Smooth muscle cell (in vitro differentiated cells): ENCODE results near the gene REEP6. TPM values are rescaled to one million over a fixed set of nuclear protein-coding genes. Genes with fewer than 3 reads are reported as not detected.

Experiments
- DNase-seq: peaks from one replicate; lab custom pipeline; 2025; ENCODE audit not compliant: unreplicated experiment; lab: John Stamatoyannopoulos, UW
- H2AFZ ChIP-seq: fragments of 200-600 bp; sonication (generic); 2 replicates; pipeline ENCODE4 v1.6.0; 2016; ENCODE audit warnings: antibody characterized with exemption, low read depth, mild to moderate bottlenecking
- H3F3A ChIP-seq: fragments of 200-600 bp; sonication (generic); 2 replicates; pipeline ENCODE4 v1.6.0; 2017; ENCODE audit warnings: antibody characterized with exemption, low read depth
- H3K27ac ChIP-seq: fragments of 200-600 bp; sonication (generic); 2 replicates; pipeline ENCODE4 v1.5.1; 2016; ENCODE audit warnings: low read depth, mild to moderate bottlenecking
- H3K27me3 ChIP-seq: fragments of 200-600 bp; sonication (generic); 2 replicates; pipeline ENCODE4 v1.6.1; 2016; ENCODE audit warnings: low read depth, mild to moderate bottlenecking
- H3K36me3 ChIP-seq: fragments of 200-600 bp; sonication (generic); 2 replicates; pipeline ENCODE4 v1.5.1; 2016; ENCODE audit warnings: low read depth
- H3K4me1 ChIP-seq: fragments of 200-600 bp; sonication (generic); 2 replicates; pipeline ENCODE4 v1.5.1; 2016; ENCODE audit warnings: low read depth
- H3K4me2 ChIP-seq: fragments of 200-600 bp; sonication (generic); 2 replicates; pipeline ENCODE4 v1.6.0; 2016; ENCODE audit warnings: mild to moderate bottlenecking
- H3K4me3 ChIP-seq: fragments of 200-600 bp; sonication (generic); 2 replicates; pipeline ENCODE4 v1.5.1; 2016; ENCODE audit warnings: mild to moderate bottlenecking
- H3K79me2 ChIP-seq: fragments of 200-600 bp; sonication (generic); 2 replicates; pipeline ENCODE4 v1.6.0; 2016; ENCODE audit warnings: low read depth, mild to moderate bottlenecking
- H3K9ac ChIP-seq: fragments of 200-600 bp; sonication (generic); 2 replicates; pipeline ENCODE4 v1.6.0; 2016; ENCODE audit warnings: low read depth
- H3K9me3 ChIP-seq: fragments of 200-600 bp; sonication (generic); replicated peaks from 2 replicates; pipeline ENCODE4 v1.5.1; 2016; ENCODE audit warnings: low read depth
- H4K20me1 ChIP-seq: fragments of 200-600 bp; sonication (generic); 2 replicates; pipeline ENCODE4 v1.6.0; 2016; ENCODE audit warnings: low read depth
- WGBS: methylation state at CpG from one replicate; pipeline ENCODE4 v1.1.7; 2016; ENCODE audit warnings: low lambda C conversion rate; 5-methylcytosine and 5-hydroxymethylcytosine counted together
- polyA plus RNA-seq: library from polyadenylated mRNA; unstranded; fragments of >200 nt; fragmentation: Nextera tagmentation; extraction: Ambion mirVana; gene quantifications from 2 replicates; pipeline ENCODE4 v1.2.1, GENCODE V29; 2016
- total RNA-seq: library from RNA; depleted of rRNA; stranded (reverse); fragments of >200 nt; gene quantifications from 2 replicates; pipeline ENCODE4 v1.2.3, GENCODE V29; 2014
- TF ChIP-seq, protein P1 (sequence below): fragments of 200-600 bp; sonication (generic); IDR thresholded peaks from 2 replicates; pipeline ENCODE4 v1.5.1; 2017; ENCODE audit warnings: borderline replicate concordance, mild to moderate bottlenecking, antibody characterized with exemption; ENCODE audit not compliant: insufficient read depth, poor library complexity, severe bottlenecking

The REEP6 gene
- total and polyA plus RNA-seq, 2 experiments from 2014 or later, result 7.0 to 15.1 TPM

DNA sequence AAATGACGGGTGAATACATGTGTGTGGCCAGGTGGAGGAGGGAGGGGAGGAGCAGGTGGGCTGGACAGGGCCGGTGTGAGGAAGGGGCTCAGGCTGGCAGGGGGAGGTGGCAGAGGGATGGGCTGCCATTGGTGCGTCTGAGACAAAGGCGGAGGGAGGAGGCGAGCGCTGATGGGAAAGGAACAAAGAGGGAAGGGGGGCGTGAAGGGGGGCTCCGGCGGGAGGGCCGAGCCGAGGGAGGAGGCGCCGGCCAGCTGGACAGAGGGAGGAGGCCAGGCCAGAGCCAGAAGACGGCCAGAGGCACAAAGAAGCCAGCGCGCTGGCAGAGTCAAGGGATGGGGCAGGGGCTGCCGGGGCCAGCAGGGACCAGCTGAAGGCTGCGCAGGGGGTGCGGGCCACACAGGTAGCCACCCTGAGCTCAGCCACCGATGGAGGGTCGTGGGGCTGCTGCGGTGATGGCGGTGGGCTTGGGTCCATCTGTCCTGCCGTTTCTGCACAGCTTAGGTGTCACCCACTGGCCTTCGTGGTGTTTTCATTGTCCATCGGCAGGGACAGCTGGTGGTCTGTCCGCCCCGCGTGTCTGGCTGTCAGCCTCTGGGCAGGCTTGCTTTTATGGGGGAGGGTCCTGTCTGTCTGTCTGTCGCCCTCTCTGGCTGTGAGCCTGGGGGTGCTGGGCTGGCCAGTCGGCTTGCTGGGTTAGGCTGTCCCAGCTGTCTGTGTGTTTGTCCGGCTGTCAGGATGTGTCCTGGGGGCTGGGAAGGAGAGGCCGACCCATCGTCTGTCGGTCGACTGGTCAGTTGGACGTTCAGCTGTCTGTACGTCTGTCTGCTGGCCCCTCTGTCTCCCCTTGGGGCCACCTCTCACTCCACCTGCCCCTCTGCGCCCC is 38.8 kb upstream of the REEP6 start:
- no peak overlapping the region for H2AFZ ChIP-seq
- H3F3A ChIP-seq, result no peaks in the 10 kb centered on the region
- no peak overlapping the region for H3K4me3 ChIP-seq
- H3K36me3 ChIP-seq, result no peaks in the 10 kb centered on the region
- H3K4me2 ChIP-seq, result no peak overlapping the region
- H3K4me1 ChIP-seq, result peaks cover 11% of the 10 kb centered on the region
- no peak for DNase-seq
- H4K20me1 ChIP-seq, result peaks cover 11% of the 10 kb centered on the region
- TF ChIP-seq, protein P1, sequence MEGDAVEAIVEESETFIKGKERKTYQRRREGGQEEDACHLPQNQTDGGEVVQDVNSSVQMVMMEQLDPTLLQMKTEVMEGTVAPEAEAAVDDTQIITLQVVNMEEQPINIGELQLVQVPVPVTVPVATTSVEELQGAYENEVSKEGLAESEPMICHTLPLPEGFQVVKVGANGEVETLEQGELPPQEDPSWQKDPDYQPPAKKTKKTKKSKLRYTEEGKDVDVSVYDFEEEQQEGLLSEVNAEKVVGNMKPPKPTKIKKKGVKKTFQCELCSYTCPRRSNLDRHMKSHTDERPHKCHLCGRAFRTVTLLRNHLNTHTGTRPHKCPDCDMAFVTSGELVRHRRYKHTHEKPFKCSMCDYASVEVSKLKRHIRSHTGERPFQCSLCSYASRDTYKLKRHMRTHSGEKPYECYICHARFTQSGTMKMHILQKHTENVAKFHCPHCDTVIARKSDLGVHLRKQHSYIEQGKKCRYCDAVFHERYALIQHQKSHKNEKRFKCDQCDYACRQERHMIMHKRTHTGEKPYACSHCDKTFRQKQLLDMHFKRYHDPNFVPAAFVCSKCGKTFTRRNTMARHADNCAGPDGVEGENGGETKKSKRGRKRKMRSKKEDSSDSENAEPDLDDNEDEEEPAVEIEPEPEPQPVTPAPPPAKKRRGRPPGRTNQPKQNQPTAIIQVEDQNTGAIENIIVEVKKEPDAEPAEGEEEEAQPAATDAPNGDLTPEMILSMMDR, result no peak
- no peak overlapping the region for H3K27ac ChIP-seq
- H3K9me3 ChIP-seq, result no peaks in the 10 kb centered on the region
- H3K27me3 ChIP-seq, result peaks cover 90% of the 10 kb centered on the region
- WGBS, result 80% methylated on average over 23 of the region's 39 CpGs
- no peak overlapping the region for H3K9ac ChIP-seq
- no peaks in the 10 kb centered on the region for H3K79me2 ChIP-seq

DNA sequence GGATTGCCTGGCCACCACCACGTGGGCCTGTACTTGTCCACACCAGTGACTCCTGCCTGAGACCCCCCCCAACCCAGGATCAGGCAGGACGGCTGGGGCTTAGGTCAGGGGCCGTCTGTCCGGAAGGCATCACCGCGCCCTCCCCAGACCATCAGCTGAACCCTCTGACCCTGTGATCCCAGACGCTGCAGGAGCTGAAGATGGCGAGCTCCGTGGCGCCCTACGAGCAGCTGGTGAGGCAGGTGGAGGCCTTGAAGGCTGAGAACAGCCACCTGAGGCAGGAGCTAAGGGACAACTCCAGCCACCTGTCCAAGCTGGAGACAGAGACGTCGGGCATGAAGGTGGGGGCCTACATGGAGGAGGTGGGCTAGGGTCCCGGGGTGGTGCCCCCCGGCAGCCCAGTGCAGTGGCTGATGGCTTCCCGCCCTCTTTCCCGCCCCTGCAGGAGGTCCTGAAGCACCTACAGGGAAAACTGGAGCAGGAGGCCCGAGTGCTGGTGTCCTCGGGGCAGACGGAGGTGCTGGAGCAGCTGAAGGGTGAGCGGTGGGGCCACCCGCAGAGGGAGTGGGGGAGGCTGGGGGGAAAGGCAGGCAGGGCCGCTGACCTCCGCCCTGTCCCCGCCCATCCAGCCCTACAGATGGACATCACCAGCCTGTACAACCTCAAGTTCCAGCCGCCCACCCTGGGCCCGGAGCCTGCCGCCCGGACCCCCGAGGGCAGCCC is 38.0 kb upstream of the REEP6 start:
- 85% methylated on average over 28 of the region's 30 CpGs for WGBS
- peaks cover 11% of the 10 kb centered on the region for H4K20me1 ChIP-seq
- DNase-seq, result no peak
- no peak overlapping the region for H3K4me3 ChIP-seq
- no peaks in the 10 kb centered on the region for H3K9me3 ChIP-seq
- no peak overlapping the region for H3K4me2 ChIP-seq
- H3K9ac ChIP-seq, result no peak overlapping the region
- no peaks in the 10 kb centered on the region for H3K79me2 ChIP-seq
- H2AFZ ChIP-seq, result no peak overlapping the region
- H3K27me3 ChIP-seq, result peaks cover 84% of the 10 kb centered on the region
- TF ChIP-seq, protein P1, result no peak
- H3K27ac ChIP-seq, result no peak overlapping the region
- no peaks in the 10 kb centered on the region for H3F3A ChIP-seq
- no peaks in the 10 kb centered on the region for H3K36me3 ChIP-seq
- peaks cover 11% of the 10 kb centered on the region for H3K4me1 ChIP-seq

DNA sequence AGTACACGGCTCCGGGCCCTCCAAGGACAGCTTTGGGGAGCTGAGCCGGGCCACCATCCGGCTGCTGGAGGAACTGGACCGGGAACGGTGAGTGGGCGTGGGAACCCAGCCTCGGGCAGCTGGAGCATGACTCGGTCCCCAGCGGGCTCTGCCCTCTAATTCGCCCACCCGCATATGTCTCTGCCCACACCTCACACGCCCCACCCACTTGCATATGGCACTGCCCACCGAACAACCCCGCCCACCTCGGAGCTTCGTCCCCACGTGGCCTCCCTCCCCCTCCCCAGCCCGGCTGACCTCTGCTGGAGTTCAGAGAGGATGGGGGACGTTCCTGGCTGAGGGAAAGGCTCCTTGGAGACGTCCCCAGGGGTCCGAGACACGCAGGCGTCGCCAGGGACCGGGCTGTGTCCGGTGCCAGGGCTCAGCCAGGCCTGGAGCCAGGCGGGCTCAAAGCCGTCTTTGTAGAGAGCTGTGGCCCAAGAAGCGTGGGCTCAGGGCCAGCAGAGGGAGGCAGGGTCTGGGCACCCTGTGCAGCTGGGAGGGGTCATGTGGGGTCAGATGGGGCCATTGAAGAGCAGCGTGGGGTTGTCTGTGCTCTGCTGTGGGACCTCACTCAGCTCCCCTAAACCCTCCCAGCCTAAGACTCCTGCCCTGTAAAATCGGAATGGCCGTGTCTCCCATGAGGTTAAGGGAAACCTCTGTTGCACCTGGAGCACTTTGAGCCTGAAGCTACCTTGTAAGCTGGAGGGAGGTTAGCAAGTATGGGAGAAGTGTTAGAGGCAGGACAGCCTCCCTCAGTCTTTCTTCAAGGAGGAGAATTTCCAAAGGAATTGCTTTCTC is 37.2 kb upstream of the REEP6 start:
- Histone ChIP-seq H2AFZ (no peak overlapping the region), H3K4me2 (no peak overlapping the region), H3K27me3 (peaks cover 79% of the 10 kb centered on the region), H3F3A (no peaks in the 10 kb centered on the region), H3K9ac (no peak overlapping the region), H3K27ac (no peak overlapping the region), H3K4me1 (peaks cover 11% of the 10 kb centered on the region), H4K20me1 (peaks cover 14% of the 10 kb centered on the region), H3K4me3 (no peak overlapping the region), H3K79me2 (no peaks in the 10 kb centered on the region), H3K9me3 (no peaks in the 10 kb centered on the region), H3K36me3 (no peaks in the 10 kb centered on the region)
- WGBS, result 61% methylated on average over 23 of the region's 33 CpGs
- TF ChIP-seq, protein P1, result no peak
- no peak for DNase-seq
